ENCODE measurements around the gene CNFN. TPM values are rescaled to one million over a fixed set of nuclear protein-coding genes. Genes with fewer than 3 reads are reported as not detected.

Gene CNFN
- total RNA-seq, 1 experiment from 2014 or later, result 7.1 TPM

- no peak overlapping the region for H3K4me3 Mint-ChIP-seq
- no peaks in the 10 kb centered on the region for H3K9me3 ChIP-seq (ENCODE audit: control insufficient read depth, low read depth, low read length)
- H2AK5ac ChIP-seq (ENCODE audit: insufficient read length, low read length), result no peak overlapping the region
- no peaks in the 10 kb centered on the region; the same call in 1 of the 2 replicates for H3K4me1 ChIP-seq (ENCODE audit: insufficient read depth, low read length)
- H2AFZ ChIP-seq (ENCODE audit: low read length), result no peak overlapping the region
- no peak overlapping the region for H3K14ac ChIP-seq (ENCODE audit: insufficient read depth, low read length)
- H3K27me3 ChIP-seq (ENCODE audit: insufficient read depth, low read length), result no peaks in the 10 kb centered on the region; the same call in 1 of the 2 replicates
- H2BK5ac ChIP-seq (ENCODE audit: insufficient read length, low read length), result no peak overlapping the region
- H2BK20ac ChIP-seq (ENCODE audit: low read depth, low read length, poor library complexity, severe bottlenecking), result no peak overlapping the region
- peaks cover 0 to 2% of the 10 kb centered on the region in 2 experiments; a peak in 1 of 5 replicates for H3K9me3 Mint-ChIP-seq
- no peaks in the 10 kb centered on the region for H3K23me2 ChIP-seq (ENCODE audit: insufficient read length, low read depth, low read length, poor library complexity, severe bottlenecking)
- no peak overlapping the region for H3K4ac ChIP-seq (ENCODE audit: low read depth, low read length)
- no peak overlapping the region for H4K91ac ChIP-seq (ENCODE audit: insufficient read length, low read depth, low read length)
- H2BK12ac ChIP-seq (ENCODE audit: insufficient read length, low read depth, low read length), result no peak overlapping the region
- no peaks in the 10 kb centered on the region for H4K20me1 ChIP-seq (ENCODE audit: control insufficient read depth, insufficient read depth, insufficient read length)
- no peak overlapping the region for H3K23ac ChIP-seq (ENCODE audit: insufficient read length, low read depth, low read length)
- no peak overlapping the region for H2BK15ac ChIP-seq (ENCODE audit: low read depth, low read length)
- no peak for DNase-seq
- no peak overlapping the region for H3K27ac ChIP-seq (ENCODE audit: insufficient read length, low read depth, low read length)
- H3K4me2 ChIP-seq (ENCODE audit: insufficient read depth, insufficient read length, low read length), result no peak overlapping the region
- H3T11ph ChIP-seq (ENCODE audit: low read length), result no peak overlapping the region
- H3K18ac ChIP-seq (ENCODE audit: insufficient read length, low read depth, low read length), result no peak overlapping the region
- no peaks in the 10 kb centered on the region for H3K79me1 ChIP-seq (ENCODE audit: insufficient read depth, low read depth, low read length, poor library complexity, severe bottlenecking)
- H3K4me1 Mint-ChIP-seq, result peaks cover 22 to 38% of the 10 kb centered on the region in 2 experiments
- no peaks in the 10 kb centered on the region for H3K36me3 Mint-ChIP-seq (ENCODE audit: insufficient read depth in 1 of 3, low read depth in 3 of 3)
- H3K27me3 Mint-ChIP-seq (ENCODE audit: low read depth), result peaks cover 64% of the 10 kb centered on the region
- TF ChIP-seq CTCF (conservative IDR thresholded peaks at IDR 0.05), result no peak
- WGBS (ENCODE audit: extremely low coverage, insufficient read length, low lambda C conversion rate), result no CpG with 5 or more reads among the region's 4 CpGs
- H4K5ac ChIP-seq (ENCODE audit: insufficient read length, low read depth, low read length), result no peak overlapping the region
- H2BK120ac ChIP-seq (ENCODE audit: low read depth, low read length, poor library complexity, severe bottlenecking), result no peak overlapping the region
- no peak overlapping the region for H3K9ac ChIP-seq (ENCODE audit: extremely low read depth, insufficient read length, low read length)
- no peak overlapping the region for H3K27ac Mint-ChIP-seq
- no peak overlapping the region for H3K56ac ChIP-seq (ENCODE audit: insufficient read length, low read depth, low read length)
- H3K79me2 ChIP-seq (ENCODE audit: insufficient read depth, low read length), result no peaks in the 10 kb centered on the region
- no peak overlapping the region for H4K8ac ChIP-seq (replicated peaks; ENCODE audit: insufficient read length, low read depth, low read length)
These were observed 2.1 kb upstream of the CNFN start for GRCh38 chr19:42392165-42392564.

All from H9 (cell line).